IPS-NIHi11 (cell line): Measurements from ENCODE around the gene EIF4B.
A peak's percentile ranks its signal among the peaks of the same experiment; 100 is the strongest.
"Not testable (repeated sequence)": the region's sequence is repeated elsewhere in the genome, so short reads cannot be mapped to it uniquely, and the experiment has no call there.

ENCODE experiments used
- DNase-seq: peaks from one replicate; pipeline ENCODE4 v3.0.0; 2012; ENCODE audit warnings: mixed read lengths, low spot score

Gene EIF4B, protein sequence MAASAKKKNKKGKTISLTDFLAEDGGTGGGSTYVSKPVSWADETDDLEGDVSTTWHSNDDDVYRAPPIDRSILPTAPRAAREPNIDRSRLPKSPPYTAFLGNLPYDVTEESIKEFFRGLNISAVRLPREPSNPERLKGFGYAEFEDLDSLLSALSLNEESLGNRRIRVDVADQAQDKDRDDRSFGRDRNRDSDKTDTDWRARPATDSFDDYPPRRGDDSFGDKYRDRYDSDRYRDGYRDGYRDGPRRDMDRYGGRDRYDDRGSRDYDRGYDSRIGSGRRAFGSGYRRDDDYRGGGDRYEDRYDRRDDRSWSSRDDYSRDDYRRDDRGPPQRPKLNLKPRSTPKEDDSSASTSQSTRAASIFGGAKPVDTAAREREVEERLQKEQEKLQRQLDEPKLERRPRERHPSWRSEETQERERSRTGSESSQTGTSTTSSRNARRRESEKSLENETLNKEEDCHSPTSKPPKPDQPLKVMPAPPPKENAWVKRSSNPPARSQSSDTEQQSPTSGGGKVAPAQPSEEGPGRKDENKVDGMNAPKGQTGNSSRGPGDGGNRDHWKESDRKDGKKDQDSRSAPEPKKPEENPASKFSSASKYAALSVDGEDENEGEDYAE

DNA sequence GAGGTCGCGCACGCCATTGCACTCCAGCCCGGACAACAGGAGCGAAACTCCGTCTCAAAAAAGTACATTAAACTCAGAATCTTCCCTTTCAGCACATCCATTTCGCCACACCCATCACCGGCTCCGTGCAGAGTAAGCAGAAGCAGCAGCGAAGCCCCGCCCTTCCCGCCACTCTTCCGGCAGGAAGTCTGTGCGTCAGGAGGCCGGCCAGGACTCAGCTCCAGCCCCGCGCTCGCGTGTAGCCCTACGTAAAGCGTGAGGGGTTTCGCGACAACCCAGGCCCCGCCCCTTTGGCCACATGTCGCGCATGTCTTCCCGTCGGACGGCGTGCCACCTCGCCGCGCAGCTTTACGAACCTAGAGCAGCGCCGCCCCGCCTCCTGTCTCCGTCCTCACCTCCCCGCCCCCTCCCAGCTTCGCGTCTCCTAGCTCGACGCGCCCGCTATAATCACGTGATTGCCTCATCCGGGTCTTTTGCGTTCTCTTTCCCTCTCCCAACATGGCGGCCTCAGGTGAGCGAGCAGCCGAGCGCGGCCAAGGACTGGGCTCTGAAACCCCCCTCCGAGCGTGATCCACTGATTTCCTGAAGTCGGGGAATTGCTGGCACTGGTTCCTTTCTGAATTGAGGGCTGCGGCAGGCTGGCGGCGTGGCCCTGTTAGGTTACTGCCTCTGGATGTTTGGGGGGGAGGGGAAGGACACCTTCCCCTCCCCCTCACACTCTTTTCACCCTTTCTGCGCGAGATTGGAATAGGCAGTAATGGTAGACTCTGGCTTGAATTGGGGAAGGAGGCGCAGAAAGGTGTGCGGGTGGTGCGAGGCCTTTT is at the start of gene EIF4B:
TSS of gene EIF4B (plus strand) at position 471 of the 824 bp plus-strand sequence. CDS start at position 499, 28 bp downstream.
- peak; percentile 99 for DNase-seq

DNA sequence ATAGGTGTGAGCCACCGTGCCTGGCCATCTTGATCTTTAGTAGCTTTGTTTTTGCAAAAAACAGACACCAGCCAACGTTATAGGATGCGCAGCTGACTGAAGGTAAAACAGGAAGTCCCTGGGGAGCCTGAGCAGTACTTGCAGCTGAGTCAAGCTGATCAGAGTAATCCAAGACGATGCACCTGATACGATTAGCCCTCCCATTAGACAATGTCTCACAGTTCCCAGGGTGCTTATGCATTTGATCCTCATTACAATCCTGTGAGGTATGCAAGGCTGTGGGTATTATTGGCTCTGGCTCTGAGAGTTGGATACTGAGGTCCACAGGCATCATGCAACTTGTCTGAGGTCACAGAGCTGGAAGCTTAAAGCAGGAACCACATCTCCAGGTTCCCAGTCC is 49.3 kb upstream of the EIF4B start:
- no peak for DNase-seq

DNA sequence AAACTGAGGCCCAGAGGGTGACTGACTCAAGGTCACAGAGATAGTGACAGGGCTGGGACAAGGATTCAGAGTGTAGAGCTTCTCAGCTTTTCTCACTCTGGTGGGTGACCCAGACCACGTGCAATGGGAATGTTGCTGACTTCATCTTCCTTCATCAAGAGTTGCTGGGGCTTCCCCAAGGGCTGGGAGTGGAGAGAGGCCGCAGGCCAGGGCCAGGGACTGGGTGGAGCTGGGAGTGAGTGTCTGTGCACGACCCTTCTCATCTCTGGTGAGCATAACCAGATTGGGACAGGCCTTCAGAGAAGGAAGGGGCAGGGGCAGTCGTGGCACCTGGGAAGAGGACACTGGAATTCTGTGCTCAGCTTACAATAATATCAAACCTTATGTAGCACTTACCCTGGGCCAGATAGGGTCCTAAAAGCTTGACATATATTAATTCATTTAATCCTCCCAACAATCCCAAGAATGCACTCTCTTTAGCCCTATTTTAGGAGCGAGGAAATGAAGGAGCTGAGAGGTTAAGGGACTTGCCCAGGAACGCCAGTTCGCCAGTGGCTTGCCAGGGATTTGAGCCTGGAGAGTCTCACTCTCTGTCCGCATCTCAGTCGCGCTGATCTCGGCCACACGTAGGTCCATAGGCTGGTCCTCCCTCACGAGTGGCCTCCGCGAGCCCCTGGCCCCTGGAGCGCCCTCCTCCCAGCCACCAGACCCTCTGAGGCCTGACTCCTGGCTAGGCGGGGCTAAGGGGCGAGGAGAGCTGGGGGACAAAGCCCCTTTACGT is 41.5 kb upstream of the EIF4B start:
- DNase-seq, result no peak

DNA sequence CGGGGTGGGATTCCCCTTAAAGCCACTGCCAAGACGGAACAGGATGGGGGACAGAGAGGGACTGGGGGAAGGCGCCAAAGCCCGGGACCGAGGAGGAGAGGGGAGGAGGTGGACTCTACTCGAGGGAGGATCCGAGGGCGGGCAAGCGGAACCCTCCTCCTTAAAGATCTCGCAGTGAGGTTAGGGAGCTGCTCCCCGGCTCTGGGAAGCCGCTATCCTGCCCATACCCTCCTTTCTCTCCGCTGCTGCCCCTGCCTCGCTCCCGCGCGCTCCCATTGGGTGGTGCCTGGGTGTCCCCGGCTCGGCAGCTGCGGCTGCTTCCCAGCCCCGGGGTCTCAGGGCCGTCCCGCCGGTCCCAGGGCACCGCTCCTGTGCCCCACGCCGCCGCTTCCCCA is 40.9 kb upstream of the EIF4B start:
- DNase-seq, result peak; percentile 76

DNA sequence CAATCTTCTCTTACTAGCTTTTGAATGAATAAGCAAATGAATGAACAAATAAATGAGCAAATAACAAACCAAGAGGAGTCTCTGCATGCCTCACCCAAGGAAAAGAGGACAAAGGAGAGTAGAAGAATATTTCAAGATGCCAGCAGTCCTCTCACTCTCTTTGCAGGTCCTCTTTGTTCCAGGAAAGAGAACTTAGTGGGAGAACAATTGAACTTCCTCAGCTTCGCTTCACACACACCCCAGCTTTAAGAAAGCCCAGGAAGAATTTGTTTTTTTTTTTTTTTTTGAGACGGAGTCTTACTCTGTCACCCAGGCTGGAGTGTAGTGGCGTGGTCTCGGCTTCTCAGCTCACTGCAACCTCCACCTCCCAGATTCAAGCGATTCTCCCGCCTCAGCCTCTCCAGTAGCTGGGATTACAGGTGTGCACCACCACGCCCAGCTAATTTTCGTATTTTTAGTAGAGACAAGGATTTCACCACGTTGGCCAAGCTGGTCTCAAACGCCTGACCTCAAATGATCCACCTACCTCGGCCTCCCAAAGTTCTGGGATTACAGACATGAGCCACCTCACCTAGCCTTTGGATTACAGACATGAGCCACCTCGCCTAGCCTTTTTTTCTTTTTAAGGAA is 37.0 kb upstream of the EIF4B start:
- no peak for DNase-seq

DNA sequence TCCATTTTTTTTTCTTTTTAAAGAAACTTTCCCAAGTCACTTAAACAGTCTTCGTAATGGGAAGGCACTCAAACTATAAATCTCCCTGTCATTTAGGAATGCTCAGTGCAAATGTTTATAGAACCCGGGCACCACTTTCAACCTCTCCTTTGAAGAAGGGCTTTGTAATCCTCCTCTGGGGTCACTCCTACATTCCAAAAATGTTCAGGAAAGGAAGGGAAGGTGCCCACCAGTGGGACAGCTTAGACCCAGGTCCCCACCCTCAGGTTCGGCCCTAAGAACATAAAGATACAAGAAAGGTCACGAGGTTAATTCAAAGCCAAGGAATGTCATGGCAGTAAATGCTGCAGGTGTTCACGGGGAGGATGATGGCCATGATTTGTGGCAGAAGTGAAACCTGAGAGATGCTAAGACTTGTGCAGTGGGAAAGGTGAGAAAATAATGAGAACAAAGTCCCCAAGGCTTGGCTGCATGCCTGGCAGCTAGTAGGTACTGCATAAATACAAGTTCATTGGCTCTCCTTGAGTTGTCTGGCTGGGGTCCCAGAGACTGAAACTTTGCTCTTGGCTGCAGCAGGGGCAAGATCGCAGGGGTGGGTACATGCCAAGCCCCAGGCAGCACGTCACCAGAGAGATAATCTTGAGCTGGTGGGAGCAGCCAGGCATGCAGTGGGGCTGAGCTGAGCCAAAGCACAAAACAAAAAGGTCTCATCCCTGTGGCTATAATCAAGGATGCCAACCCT is 36.3 kb upstream of the EIF4B start:
- peak; percentile 53 for DNase-seq

DNA sequence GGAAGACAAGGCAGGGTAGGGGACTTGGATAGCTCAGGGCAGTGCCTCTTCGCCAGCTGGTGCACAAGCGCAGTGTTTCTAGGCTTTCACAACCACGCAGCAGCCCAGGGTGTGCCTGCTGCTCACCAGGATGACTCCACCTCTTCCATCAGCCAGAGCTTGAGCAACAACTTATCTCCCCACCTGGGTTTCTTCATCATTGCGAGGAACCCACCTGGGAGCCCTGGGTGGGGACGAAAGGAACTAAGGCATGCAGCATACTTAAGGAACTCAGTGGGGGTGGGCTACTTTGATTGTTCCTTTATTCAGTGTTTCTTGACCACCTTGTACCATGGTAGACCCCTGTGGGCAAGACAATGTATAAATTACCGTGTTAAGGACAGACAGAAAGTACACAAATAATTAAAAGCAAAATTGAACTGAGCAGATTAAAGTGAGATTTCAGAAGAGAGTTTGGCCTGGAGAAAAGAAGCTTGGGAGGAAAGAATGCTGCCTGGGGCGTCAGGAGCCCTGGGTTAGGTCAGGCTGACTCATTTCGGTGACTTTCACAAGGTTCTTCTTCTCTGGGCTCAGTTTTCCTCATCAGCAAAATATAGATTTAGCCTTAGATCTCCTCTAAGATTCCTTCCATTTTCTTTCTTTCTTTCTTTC is 34.5 kb upstream of the EIF4B start:
- DNase-seq, result no peak

DNA sequence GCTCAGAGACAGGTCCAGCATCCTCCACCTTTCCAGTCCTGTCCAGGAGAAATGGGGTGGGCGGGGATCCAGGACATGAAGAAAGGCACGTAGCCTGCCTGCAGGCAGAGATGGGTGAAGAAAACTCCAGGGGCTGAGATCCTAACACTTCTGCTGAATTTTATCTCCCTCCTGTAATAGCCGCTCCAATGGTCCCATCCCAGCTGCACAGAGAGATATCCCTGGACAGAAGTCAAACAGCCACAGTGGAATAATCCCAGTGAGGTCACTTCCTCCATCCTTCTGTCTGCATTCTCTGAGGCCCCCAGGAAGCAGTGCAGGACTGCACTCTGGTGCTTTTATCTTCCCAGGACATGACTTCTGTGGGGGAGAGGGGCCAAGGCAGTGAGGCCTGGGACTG is 31.1 kb upstream of the EIF4B start:
- no peak for DNase-seq

DNA sequence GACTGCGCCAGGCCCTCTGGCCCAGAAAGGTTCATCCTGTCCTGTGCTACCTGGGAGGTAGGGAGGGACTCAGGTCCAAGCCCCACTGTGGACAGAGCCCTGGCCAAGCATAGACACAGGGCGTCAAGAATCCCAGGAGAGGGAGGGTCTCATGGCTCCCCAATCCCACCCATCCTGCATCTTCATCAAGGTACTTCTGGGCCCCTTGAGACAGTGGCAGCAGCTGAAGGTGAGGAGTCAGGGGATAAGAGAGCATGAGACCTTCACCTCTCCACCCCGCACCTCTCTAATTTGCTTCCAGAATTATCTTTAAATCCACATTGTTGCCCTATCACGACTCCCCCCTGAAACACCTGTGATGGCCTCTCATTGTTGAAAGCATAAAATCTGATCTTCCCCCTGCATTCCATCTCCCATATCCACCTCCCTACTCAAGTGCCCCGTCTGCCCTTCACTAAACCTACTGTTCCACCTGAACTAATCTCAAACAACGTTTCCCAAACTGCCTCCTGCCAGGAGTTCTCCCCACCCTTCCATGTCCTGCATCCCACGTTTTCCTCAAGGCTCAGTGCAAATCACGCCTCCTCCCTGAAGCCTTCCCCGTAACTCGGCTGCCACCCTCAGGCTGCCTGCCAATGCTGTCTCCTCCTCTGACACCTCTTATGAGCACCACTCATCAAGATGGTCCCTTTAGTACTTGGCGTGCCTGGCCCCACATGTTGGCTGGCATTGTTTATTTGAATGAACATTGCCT is 30.3 kb upstream of the EIF4B start:
- DNase-seq, result no peak

DNA sequence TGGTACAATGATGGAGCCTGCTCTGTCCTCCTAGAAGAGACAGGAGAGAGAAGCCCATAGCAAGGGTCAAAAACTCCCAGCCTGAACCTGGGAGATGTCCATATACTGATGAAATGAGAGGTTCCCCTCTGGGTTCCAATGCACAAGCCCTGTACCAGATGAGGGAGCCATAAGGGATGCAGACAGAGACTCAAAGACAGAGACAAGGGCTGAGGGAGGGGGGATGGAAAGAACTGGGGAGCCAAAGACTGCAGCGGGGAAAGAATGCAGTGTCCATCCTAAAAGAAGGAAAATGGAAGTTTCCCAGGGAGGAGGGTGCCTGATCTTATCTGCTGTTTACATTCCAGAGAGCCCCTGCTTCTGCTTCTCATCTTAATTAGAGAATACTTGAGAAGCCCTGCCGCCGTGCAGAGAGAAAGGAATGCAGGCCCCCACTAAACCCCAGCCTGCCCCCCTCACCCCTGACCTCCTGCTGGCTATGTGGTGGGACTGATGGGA is 29.6 kb upstream of the EIF4B start:
- DNase-seq, result no peak

DNA sequence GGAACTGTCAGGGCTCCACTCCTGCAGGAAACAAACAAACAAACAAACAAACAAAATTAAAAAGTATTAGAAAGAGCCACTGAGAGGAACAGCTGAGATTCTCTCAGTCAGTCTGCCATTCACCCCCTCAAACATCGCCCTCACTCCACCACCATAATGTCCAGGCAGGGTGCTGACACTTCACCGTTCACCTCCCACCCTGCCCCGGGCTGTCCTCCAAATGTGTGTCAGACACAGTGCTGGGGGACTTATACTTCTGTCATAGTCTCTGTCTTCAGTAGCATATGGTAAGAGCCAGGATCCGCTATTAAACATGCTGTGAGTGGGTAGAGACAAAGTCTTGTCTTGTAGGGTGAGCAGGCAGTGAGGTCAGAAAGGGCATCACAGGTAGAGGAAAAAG is 29.1 kb upstream of the EIF4B start:
- no peak for DNase-seq

DNA sequence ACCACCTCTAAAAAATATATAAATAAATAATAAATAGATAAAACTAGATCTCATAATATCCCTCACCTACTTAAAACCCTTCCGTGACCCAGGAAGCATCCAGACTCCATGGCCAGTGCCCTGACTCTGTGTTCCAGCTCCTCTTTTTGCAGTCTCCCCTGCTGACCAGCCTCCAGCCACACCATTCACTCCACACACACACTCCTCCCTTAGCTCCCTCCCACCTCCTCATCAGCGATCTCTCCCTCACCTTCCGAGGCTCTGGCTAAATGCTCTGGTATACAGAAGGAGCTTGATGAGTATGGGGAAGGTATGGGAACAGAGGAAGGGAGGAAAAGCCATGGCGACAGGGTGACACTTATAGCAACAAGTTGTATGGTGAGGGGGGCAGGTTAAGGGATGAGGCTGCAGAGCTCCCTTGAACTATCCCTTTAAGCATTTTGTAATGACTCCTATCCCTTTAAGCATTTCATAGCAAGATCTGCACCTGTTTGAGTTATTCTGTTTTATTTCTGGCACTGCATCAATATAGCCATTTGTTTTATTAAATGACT is 26.1 kb upstream of the EIF4B start:
- DNase-seq, result no peak

DNA sequence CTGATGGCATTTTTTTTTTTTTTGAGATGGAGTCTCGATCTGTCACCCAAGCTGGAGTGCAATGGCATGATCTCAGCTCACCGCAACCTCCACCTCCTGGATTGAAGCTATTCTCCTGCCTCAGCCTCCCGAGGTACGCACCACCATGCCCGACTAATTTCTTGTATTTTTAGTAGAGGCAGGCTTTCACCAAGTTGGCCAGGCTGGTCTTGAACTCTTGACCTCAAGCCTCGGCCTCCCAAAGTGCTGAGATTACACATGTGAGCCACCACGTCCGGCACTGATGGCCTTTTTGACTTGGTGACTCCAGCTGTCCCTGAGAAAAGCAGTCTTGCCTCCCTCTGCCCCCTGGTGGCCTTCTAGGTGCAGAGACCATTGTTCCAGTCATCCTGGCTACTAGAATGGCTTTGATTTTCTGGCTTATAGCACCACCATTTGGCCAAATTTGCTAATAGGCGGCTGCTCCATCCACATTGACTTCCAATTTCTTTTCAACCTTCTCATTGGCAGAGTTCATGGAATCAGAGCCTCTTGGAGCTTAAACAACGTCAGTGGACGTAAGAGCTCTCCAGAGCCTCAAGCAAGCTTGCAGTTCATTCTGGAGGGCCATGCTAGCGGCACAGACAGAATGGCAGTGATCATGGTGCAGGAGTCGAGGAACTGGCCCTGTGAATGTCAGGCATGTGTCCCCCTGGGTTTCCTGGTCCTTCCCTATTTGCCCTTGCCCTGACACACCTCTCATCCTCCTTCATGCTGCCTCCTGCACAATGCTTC is 25.4 kb upstream of the EIF4B start:
- DNase-seq, result peak; percentile 88

DNA sequence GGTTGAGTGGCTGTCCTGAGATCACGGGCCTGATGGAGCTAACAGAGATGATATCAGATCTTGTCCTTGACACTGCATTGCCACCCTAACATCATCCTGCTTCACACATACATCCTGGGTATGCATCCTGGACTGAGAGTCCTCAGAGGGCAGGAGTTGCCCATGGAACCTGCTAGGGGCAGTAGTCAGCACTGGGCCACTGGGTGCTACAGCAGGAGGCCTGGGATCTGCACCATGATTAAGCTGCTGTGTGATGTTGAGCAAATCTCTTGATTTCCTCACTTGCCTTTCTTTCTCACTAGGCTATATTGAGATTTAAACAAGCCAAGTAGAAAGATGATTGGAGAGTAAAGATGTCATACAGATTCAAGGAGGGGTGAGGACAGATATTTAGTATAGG is 22.1 kb upstream of the EIF4B start:
- DNase-seq, result no peak

DNA sequence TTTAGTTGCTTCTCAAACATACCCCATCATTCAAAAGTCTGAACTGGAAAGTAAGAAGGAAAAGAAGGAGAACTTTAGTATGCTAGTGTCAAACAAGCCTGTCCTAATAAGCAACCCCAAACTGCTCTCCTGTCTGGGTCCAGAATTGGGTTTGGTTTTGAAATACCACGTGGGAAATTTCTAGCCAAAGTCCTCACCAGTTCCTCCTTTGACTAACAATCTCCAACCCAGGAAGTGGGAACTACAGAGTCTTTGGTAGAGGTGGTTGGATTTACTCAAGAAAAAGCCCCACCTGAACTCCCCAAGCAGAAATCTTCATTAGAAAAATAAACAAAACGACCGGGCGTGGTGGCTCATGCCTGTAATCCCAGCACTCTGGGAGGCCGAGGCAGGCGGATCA is 17.4 kb upstream of the EIF4B start:
- no peak for DNase-seq

DNA sequence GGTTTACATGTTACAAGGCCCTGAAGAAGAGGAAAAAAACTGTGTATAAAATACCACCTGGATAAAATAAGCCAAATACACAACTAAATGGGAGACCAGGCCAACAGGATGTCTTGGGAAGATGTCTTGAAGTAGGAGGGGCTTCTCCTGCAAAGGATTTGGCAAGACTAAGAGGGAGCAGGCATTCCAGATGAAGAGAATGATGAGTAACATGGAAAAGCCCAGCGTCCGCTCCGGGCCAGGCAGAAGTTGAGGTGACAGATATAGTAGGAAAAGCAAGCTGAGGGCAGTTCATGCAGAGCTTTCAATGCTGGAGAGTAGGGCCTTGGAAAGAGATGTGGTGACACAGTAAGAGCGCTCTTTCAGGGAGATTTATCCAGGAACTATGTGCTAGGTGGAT is 16.1 kb upstream of the EIF4B start:
- no peak for DNase-seq

DNA sequence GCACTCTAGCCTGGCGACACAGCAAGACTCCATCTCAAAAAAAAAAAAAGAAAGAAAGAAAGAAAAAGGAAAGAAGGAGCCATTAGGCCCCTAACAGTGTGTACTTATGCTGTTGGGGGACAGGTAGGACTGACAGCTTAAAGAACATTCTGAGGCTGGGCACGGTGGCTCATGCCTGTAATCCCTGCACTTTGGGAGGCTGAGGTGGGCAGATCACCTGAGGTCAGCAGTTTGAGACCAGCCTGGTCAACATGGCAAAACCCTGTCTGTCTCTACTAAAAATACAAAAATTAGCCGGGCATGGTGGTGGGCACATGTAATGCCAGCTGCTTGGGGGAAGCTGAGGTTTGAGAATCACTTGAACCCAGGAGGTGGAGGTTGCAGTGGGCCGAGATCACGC is 14.0 kb upstream of the EIF4B start:
- DNase-seq, result not testable (repeated sequence)
